Activated CD4-positive, CD25-positive, alpha-beta regulatory T cell (primary cell): ENCODE measurements around the gene ZNF423.
"Not testable (repeated sequence)": the region's sequence is repeated elsewhere in the genome, so short reads cannot be mapped to it uniquely, and the experiment has no call there.

ENCODE experiments used
- DNase-seq, 4 experiments: peaks; one replicate each; lab custom pipeline; 2025; lab: John Stamatoyannopoulos, UW

The ZNF423 gene

DNA sequence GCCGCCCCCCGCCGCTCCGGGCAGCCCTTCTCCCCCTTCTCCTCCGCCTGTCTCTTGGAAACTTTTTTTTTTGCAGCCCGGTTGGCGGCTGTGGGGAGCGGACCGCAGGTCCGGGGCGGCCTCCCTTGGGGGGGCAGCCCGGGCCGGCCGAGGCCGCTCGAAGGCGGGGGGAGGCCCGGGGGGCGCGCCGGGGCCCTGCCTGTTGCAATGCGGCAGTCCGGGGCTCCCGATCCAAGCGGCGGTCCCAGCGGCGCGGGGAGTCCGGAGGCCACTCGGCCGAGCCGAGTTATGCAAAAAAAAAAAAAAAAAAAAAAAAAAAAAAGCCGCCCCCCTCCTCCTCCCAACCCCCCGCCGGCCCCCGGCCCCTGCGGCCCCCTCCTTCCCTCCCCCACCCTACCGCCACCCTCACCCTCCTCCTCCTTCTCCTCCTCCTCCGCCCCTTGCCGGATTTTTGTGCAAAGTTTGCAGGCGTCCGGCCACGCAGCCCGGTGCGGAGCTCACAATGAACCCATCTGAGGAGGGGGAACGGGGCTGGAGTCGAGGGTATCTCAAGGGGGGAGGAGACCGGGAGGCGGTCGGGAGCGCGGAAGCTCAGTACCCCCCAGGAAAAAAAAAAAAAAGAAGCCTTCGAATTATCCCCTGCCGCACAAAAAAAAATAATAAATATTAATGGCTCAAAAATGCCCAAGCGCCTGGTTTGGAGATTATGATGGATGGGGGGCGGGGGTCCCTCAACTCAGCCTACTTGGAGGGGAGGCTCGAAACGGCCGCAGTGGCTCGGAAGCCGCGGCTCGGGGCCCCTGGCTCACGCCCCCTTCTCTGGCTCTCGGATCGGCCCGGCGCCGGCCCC lies at the start of gene ZNF423:
Gene ZNF423 (minus strand): TSS at position 291 of the 850 bp plus-strand sequence. CDS start 338 bp downstream, outside the sequence.
- no peak for DNase-seq

DNA sequence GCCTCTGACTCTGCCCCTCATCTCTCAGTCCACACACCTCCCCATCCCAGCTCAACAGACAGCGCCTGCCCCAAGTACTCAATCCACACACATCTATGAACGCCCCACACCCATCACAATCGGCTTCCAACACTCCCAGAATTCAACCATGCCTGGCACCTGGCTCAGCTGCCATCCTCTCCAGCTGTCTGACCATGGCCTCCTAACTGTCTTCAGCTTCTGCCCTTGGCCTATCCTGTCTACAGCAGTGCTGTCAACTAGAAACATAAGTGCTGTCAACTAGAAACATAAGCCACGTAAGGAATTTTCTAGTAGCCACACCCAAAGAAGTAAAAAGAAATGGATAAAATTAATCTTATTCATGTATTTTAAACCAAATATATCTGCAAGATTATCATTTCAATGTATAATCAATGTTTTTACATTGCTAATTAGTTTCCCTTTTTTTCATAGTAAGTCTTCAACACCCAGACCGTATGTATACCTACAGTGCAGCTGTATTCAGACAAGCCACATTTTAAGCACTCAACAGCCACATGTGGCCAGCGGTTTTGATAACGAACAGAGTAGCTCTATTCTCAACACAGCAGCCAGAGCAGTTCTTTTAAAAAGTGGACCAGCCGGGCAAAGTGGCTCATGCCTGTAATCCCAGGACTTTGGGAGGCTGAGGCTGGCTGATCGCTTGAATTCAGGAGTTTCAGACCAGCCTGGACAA lies 48.6 kb upstream of the ZNF423 start:
- DNase-seq, result no peak

DNA sequence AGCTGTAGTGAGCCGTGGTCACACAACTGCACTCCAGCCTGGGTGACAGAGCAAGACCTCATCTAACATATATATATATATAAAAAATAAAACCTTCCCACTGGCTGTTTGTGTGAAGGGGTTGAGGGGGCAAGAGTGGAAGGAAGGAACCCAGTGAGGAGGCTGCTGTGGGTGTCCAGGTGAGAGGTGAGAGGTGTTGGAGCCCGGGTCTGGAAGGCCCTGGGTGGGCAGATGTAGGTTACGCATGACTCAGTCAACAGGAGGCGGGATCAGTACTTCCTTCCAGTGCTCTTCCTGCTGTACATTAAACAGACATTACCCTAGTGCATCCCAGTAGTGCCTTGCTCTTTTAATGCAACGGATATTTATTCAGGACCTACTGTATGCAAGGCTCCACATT lies 47.0 kb upstream of the ZNF423 start:
- no peak for DNase-seq

GRCh38 chr16:49901711-49902110 lies 45.8 kb upstream of the ZNF423 start:
- DNase-seq, result no peak

- no peak for DNase-seq
Measured at GRCh38 chr16:49900875-49901274, 45.0 kb upstream of the ZNF423 start.

- no peak for DNase-seq
Measured at GRCh38 chr16:49899991-49900695, 44.2 kb upstream of the ZNF423 start.

DNA sequence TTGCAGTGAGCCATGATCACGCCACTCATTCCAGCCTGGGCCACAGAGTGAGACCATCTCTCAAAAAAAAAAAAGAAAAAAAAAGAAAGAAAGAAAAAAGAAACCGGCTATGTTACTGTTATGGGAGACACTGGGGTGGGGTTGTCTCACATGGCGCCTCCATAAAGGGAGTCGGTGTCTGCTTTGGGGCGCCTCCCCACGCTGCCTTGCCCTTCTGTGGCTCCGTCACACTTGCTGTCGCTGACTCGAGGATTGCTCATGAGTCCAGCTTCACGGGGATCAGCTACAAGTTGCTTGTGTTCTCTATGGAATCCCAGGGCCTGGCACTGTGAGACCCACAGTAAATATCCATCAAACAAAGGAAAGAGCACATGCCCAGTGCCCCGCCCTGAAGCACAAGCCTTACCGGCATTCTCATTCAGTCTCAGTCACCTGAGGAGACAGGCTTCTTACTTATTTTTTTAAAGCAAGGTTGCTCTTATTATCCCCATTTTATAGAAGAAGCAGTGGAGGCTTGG lies 40.6 kb upstream of the ZNF423 start:
- no peak for DNase-seq

DNA sequence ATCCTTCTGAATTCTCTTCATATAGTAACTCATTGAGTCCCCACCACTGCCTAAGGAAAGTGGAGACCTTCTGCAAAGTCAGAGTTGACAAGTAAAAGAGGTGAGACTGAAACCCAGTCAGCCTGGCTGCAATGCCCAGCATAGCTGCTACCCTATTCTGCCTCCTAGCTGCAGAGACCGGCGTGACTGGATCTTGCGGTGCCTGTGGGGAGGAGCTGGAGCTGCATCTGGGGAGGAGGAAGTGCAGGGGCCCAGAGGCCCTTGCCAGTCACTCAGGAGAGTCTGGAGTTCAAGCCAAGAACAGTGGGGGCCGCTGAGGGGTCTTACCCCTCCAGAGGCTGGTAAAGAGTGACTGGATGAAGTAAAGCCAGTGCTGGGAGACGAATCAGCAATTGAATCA lies 35.0 kb upstream of the ZNF423 start:
- no peak for DNase-seq

DNA sequence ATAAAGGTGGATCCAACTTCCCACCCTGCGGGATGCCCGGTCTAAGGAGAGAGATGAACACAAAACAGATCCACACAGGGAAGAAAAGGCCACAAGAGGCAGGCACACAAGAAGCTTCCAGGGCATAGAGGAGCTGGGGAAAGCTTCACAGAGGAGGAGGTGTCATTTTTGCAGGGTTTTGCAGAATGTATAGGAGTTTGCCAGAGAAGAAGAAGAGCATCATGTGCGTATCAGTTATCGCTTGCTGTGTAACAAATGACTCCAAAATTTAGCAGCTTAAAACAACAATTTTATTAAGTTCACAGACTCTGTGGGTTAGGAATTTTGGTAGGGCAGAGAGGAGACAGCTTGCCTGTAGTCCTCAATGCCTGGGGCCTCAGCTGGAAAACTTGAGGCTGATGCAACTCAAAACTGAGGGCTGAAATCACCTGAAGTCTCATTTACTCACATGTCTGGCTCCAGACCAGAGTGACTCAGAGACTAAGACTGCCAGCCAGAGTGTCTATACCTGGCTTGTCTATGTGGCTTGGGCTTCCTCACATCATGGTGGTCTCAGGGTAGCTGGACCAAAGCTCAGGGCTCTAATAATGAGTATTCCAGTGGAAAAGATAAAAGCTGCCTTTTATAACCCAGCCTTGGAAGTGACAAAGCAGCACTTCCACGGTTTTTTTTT lies 33.9 kb upstream of the ZNF423 start:
- no peak for DNase-seq

- DNase-seq, result no peak
Measured at GRCh38 chr16:49886554-49887094, 30.7 kb upstream of the ZNF423 start.

DNA sequence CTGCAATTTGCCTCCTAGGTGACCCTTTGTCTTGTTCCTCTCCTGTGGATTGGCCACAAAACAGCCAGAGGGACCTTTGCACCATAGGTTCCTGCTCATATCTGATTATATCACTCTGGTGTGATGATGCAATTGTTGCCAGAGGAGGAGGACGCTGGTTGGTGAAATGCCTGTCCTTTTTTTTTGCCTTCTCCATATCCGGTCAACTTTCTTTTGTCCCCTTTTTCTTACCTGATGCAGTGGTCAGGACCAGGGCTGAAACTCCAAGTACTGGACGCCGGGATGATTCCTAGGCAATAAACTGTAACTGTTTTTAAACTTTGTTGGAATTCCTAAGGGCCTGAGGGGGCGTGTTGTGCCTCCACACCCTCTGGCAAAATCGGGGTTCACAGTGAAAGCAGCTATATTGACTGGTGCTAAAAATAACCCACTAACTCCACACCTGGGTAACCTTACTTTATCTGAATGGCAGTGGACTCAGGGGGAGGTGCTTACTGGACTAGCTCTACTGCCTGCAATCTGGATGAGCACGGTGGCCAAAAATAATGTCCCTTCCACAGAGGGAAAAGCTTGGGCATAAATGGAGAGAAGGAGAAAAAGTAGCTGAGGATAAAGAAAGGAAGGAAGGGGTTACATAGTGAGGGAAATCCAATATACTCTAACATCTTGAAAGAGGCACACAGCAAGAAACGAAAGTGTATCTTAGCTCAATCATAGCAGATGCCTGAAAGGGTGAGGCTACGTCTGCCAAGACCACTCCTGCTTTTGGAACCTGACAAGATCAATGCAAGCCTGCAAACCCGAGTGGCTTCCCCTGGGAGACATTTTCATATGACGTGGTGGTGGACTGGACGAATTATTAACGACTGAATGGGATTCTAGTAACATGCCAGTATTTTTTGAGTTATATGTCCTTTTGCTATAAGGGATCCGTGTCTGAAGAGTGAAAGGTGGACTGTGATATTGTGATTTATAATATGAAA lies 28.4 kb upstream of the ZNF423 start:
- DNase-seq, result no peak

DNA sequence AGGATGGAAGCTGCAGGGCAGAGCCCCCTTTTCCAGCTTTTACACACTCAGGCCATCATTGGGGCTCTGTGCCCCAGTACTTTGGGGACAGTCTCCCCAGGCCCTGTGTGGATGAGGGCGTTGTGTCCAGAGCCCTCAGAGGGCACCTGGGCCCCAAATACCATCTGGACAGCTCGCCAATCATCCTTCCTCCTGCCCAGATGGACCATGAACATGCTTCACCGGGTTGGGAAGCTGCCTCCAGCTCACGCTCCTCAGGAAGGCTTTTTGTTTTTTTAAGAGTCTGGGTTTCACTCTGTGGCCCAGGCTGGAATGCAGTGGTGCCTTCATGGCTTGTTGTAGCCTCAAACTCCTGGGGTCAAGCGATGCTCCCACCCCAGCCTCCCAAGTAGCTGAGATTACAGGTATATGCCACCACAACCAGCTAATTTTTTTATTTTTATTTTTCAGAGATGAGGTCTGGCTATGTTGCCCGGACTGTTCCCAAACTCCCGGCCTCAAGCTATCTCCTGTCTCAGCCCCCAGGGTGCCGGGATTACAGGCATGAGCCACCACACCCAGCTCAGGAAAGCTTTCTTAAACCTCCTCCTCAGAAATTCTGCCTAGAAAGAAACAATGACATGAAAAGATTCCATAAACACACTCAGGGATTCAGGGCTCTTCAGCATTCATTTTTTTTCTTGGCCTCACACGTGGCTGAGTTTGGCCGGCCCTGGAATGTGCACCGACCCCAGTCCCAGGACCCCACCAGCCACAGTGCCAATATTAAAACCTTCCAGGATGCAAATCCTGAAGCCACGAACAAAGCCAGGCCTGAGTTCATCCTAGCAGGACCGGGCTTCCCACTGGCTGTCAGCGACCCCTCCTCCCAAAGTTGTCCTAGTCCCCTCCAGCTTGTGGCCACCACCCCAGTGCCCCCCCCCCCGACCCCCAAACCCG lies 27.4 kb upstream of the ZNF423 start:
- DNase-seq, result no peak

- DNase-seq, result no peak
Measured at GRCh38 chr16:49881890-49882289, 26.0 kb upstream of the ZNF423 start.

- not testable (repeated sequence) for DNase-seq
Measured at GRCh38 chr16:49878540-49878939, 22.6 kb upstream of the ZNF423 start.

DNA sequence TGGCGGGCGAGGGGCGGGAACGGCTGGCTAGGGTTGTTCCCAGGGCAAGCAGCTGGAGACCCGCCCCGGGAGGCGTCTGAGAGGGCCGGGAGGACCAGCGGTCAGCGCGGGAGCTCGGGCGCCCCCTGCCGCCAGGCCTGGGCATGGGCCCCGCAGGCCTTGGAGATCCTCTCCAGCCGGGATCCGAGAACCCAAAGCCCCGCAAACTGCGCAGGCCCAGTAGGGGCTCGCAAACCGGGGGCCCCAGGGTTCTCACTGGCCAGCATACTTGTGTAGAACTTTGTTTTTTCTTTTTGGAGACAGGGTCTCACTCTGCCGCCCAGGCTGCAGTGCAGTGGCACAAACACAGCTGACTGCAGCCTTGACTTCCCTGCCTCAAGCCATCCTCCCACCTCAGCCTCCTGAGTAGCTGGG lies 20.8 kb upstream of the ZNF423 start:
- DNase-seq, result no peak

DNA sequence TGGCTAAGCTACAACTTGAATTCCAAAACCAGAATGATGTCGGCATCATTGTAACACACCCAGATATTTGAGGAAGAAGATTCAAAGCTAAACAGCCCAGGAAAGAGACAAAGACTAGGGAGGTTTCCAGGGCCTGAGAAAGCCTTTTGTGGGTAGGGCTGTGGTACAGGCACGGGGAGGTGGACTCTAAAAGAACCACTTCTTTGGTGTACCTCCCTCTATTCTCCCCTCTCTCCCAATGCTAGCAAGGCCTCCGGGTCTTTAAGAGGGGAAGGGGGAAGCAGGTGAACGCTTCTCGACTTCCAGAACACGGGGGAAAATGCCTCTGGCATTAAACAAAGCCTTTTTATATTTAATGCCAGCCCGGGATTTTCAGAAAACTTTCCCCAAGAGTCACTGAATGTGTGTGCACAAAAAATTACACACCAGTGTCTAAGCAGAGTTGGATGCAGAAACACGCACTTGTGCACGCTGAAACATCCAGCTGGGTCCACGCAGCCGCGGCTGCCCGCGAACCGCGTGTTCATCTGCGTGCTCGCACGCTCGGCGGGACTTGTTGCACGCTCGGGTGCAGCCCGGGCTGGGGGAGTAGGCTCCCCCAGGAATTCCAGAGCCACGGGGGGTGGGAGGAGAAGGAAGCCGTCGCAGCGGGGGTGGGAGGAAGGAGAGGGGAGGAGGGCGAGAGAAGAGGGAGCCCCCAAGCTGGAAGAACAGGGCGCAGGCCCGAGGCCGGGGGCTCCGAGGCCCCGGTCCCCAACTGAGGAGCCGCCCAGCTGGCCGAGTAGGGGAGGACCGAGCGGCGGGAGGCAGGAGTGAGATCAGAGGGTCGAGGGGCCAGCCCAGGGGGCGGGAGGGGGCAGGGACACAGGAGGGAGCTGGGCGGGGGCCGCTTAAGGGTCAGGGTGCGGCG lies 20.1 kb upstream of the ZNF423 start:
- no peak for DNase-seq

GRCh38 chr16:49874613-49875237 lies 18.8 kb upstream of the ZNF423 start:
- DNase-seq, result no peak

DNA sequence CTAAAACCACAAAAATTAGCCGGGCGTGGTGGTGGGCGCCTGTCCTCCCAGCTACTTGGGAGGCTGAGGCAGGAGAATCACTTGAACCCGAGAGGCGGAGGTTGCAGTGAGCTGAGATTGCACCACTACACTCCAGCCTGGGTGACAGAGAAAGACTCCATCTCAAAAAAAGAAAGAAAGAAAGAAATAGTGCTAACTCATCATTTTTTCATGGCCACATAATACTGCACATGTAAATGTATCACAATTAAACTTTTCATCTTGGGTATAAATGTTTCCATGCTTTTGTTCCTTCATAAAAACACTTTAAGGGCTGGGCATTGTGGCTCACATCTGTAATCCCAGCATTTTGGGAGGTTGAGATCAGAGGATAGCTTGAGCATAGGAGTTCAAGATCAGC lies 15.9 kb upstream of the ZNF423 start:
- not testable (repeated sequence) for DNase-seq
